ENCODE data around the gene ABRAXAS1.
"Not testable (repeated sequence)": the region's sequence is repeated elsewhere in the genome, so short reads cannot be mapped to it uniquely, and the experiment has no call there.

- TF ChIP-seq CTCF, POLR2A (IDR thresholded peaks at IDR 0.05): not testable (repeated sequence)
Observed at GRCh38 chr4:83496085-83496917, 11.4 kb upstream of the ABRAXAS1 start.

Measured in esophagus squamous epithelium (tissue), 4 donors.